H1 (cell line): ENCODE results near the gene TMEM63C. TPM values are rescaled to one million over a fixed set of nuclear protein-coding genes. Genes with fewer than 3 reads are reported as not detected.

ENCODE experiments used
- CTCF ChIA-PET: fragments of 300-600 bp; sonication (Branson Sonifier 250); formaldehyde crosslinking; loops from one replicate; lab custom pipeline; 2021; ENCODE audit not compliant: partially characterized antibody; lab: Charles Lee
- POLR2A ChIA-PET: fragments of 300-600 bp; sonication (Branson Sonifier 250); formaldehyde crosslinking; loops from one replicate; lab custom pipeline; 2021; ENCODE audit warnings: inconsistent platforms; ENCODE audit not compliant: partially characterized antibody; lab: Charles Lee
- DNase-seq, 2 experiments: peaks; one replicate each; pipeline versions ENCODE4 v3.0.0 to v3.0.0-alpha.2; 2010 to 2022; ENCODE audit warnings: low spot score in 2 of 2, low read depth in 1 of 2, mixed read lengths in 1 of 2
- FAIRE-seq: peaks from 2 replicates; lab custom pipeline; 2011; peaks lifted over from hg19 to GRCh38; lab: Jason Lieb, UNC
- H2AFZ ChIP-seq: 2 replicates; pipeline ENCODE4 v1.8.1; 2012; ENCODE audit warnings: low read length, inconsistent platforms
- H2AK5ac ChIP-seq: 2 replicates; pipeline ENCODE4 v1.6.1; 2013; ENCODE audit warnings: low read depth, low read length
- H2BK120ac ChIP-seq: replicated peaks from 2 replicates; pipeline ENCODE3; 2013; ENCODE audit warnings: low read depth, low read length, inconsistent platforms
- H2BK12ac ChIP-seq: 2 replicates; pipeline ENCODE4 v1.6.1; 2013; ENCODE audit warnings: low read depth, low read length
- H2BK15ac ChIP-seq: 2 replicates; pipeline ENCODE4 v1.6.1; 2013; ENCODE audit warnings: low read length
- H2BK20ac ChIP-seq: 2 replicates; pipeline ENCODE4 v1.6.1; 2013; ENCODE audit warnings: low read length
- H2BK5ac ChIP-seq: 2 replicates; pipeline ENCODE4 v1.6.1; 2013; ENCODE audit warnings: low read depth, low read length
- H3K14ac ChIP-seq: 2 replicates; pipeline ENCODE4 v1.6.1; 2013; ENCODE audit warnings: inconsistent platforms; ENCODE audit not compliant: insufficient read length
- H3K18ac ChIP-seq: 2 replicates; pipeline ENCODE4 v1.6.1; 2013; ENCODE audit warnings: low read length; ENCODE audit errors: extremely low read depth
- H3K23ac ChIP-seq: 2 replicates; pipeline ENCODE4 v1.6.1; 2013; ENCODE audit warnings: inconsistent platforms; ENCODE audit not compliant: insufficient read length
- H3K23me2 ChIP-seq: 2 replicates; pipeline ENCODE4 v1.6.1; 2013; ENCODE audit warnings: low read depth, low read length
- H3K27ac ChIP-seq: 2 replicates; pipeline ENCODE4 v1.6.1; 2011; ENCODE audit warnings: low read depth, low read length, inconsistent platforms
- H3K27me3 ChIP-seq, 4 experiments: replicated peaks in 1 of 4; 1 replicate in 1 of 4; 2 replicates in 3 of 4; pipeline versions ENCODE4 v1.6.1 to v1.8.1; 2011 to 2013; ENCODE audit warnings: low read length in 3 of 4, mild to moderate bottlenecking in 3 of 4, inconsistent platforms in 2 of 4, mixed read lengths in 2 of 4, moderate library complexity in 1 of 4; ENCODE audit not compliant: control insufficient read depth in 3 of 4, insufficient read depth in 3 of 4; ENCODE audit errors: extremely low read depth in 1 of 4
- H3K36me3 ChIP-seq, 4 experiments: 2 replicates each; pipeline versions ENCODE4 v1.6.1 to v1.8.1; 2011 to 2013; ENCODE audit warnings: mild to moderate bottlenecking in 4 of 4, low read length in 3 of 4, moderate library complexity in 2 of 4, control low read depth in 1 of 4, inconsistent platforms in 1 of 4; ENCODE audit not compliant: insufficient read depth in 4 of 4, control insufficient read depth in 2 of 4
- H3K4ac ChIP-seq: replicated peaks from 2 replicates; pipeline ENCODE3; 2013; ENCODE audit warnings: low read length, low read depth, mixed read lengths, inconsistent platforms; ENCODE audit not compliant: insufficient read length
- H3K4me1 ChIP-seq, 4 experiments: replicated peaks in 1 of 4; 1 replicate in 1 of 4; 2 replicates in 3 of 4; pipeline versions ENCODE4 v1.6.1 to v1.8.1; 2011 to 2013; ENCODE audit warnings: low read length in 3 of 4, inconsistent platforms in 2 of 4, mixed read lengths in 1 of 4; ENCODE audit not compliant: insufficient read depth in 4 of 4, control insufficient read depth in 3 of 4
- H3K4me2 ChIP-seq, 2 experiments: 2 replicates each; pipeline versions ENCODE4 v1.6.1 to v1.8.1; 2011 to 2013; ENCODE audit warnings: low read depth in 2 of 2, low read length in 2 of 2, control low read depth in 1 of 2, inconsistent platforms in 1 of 2, mild to moderate bottlenecking in 1 of 2; ENCODE audit not compliant: insufficient read depth in 1 of 2
- H3K4me3 ChIP-seq, 4 experiments: fragments of 200-600, 300-600 bp in 1 of 4; sonication (generic), shearing (Covaris generic), sonication (Bioruptor Twin) in 1 of 4; 2 replicates each; pipeline versions ENCODE4 v1.5.1 to v1.8.1; 2011 to 2016; ENCODE audit warnings: low read length in 4 of 4, low read depth in 3 of 4, control low read depth in 2 of 4, inconsistent platforms in 2 of 4, mild to moderate bottlenecking in 2 of 4, mixed read lengths in 1 of 4, moderate library complexity in 1 of 4; ENCODE audit not compliant: insufficient read depth in 2 of 4; ENCODE audit errors: extremely low read depth in 1 of 4
- H3K56ac ChIP-seq: replicated peaks from 2 replicates; pipeline ENCODE3; 2013; ENCODE audit warnings: low read depth, mild to moderate bottlenecking, mixed read lengths, low read length, inconsistent platforms; ENCODE audit not compliant: insufficient read length
- H3K79me1 ChIP-seq: 2 replicates; pipeline ENCODE4 v1.6.1; 2013; ENCODE audit warnings: low read depth, low read length, control low read depth
- H3K79me2 ChIP-seq, 2 experiments: 2 replicates each; pipeline versions ENCODE4 v1.6.1 to v1.8.1; 2012 to 2013; ENCODE audit warnings: low read length in 2 of 2, mild to moderate bottlenecking in 2 of 2, inconsistent platforms in 1 of 2; ENCODE audit not compliant: insufficient read depth in 2 of 2, control insufficient read depth in 1 of 2
- H3K9ac ChIP-seq, 4 experiments: replicated peaks in 1 of 4; 1 replicate in 1 of 4; 2 replicates in 3 of 4; pipeline versions ENCODE4 v1.6.1 to v1.8.1; 2011 to 2013; ENCODE audit warnings: low read depth in 3 of 4, low read length in 3 of 4, control low read depth in 2 of 4, mild to moderate bottlenecking in 2 of 4, moderate library complexity in 2 of 4, inconsistent platforms in 1 of 4; ENCODE audit errors: extremely low read depth in 1 of 4
- H3K9me3 ChIP-seq, 2 experiments: 2 replicates each; pipeline versions ENCODE4 v1.6.1 to v1.8.1; 2012 to 2013; ENCODE audit warnings: mild to moderate bottlenecking in 2 of 2, moderate library complexity in 2 of 2, control low read depth in 1 of 2, inconsistent platforms in 1 of 2, low read depth in 1 of 2, low read length in 1 of 2, mixed read lengths in 1 of 2; ENCODE audit not compliant: insufficient read depth in 2 of 2
- H4K20me1 ChIP-seq, 2 experiments: replicated peaks in 1 of 2; 2 replicates each; pipeline versions ENCODE3 to v1.8.1; 2011 to 2013; ENCODE audit warnings: inconsistent platforms in 2 of 2, low read length in 2 of 2, mild to moderate bottlenecking in 1 of 2; ENCODE audit not compliant: insufficient read depth in 2 of 2, control insufficient read depth in 1 of 2
- H4K5ac ChIP-seq: 2 replicates; pipeline ENCODE4 v1.6.1; 2013; ENCODE audit warnings: low read length, low read depth, mixed read lengths, inconsistent platforms; ENCODE audit not compliant: insufficient read length
- H4K8ac ChIP-seq: 2 replicates; pipeline ENCODE4 v1.8.0; 2013; ENCODE audit warnings: mild to moderate bottlenecking, moderate library complexity, low read length, inconsistent platforms; ENCODE audit not compliant: insufficient read depth; ENCODE audit errors: extremely low read depth
- H4K91ac ChIP-seq: replicated peaks from 2 replicates; pipeline ENCODE3; 2013; ENCODE audit warnings: low read length, mixed read lengths, inconsistent platforms; ENCODE audit not compliant: insufficient read length
- CBX5 ChIP-seq: fragments of 300-800, 300-1000 bp; sonication (generic); IDR thresholded peaks from 2 replicates; pipeline ENCODE4 v1.7.1; 2016; ENCODE audit warnings: antibody characterized with exemption, low read length, low read depth
- CHD1 ChIP-seq: IDR thresholded peaks from 2 replicates; pipeline ENCODE4 v1.6.1; 2012; ENCODE audit warnings: low read depth, low read length, improper control_type of control experiment
- EP300 ChIP-seq, 2 experiments: IDR thresholded peaks; 1 replicate in 1 of 2; 2 replicates in 1 of 2; pipeline ENCODE4 v1.6.1; 2011 to 2012; ENCODE audit warnings: low read depth in 2 of 2, low read length in 2 of 2, mild to moderate bottlenecking in 2 of 2, borderline replicate concordance in 1 of 2, inconsistent platforms in 1 of 2, moderate library complexity in 1 of 2
- GABPA ChIP-seq: IDR thresholded peaks from 2 replicates; pipeline ENCODE4 v1.6.1; 2011; ENCODE audit warnings: mild to moderate bottlenecking, low read length, moderate library complexity, borderline replicate concordance; ENCODE audit not compliant: insufficient read depth
- MAFK ChIP-seq: IDR thresholded peaks from 2 replicates; pipeline ENCODE4 v1.6.1; 2012; ENCODE audit warnings: low read depth, mild to moderate bottlenecking, improper control_type of control experiment, low read length
- POU5F1 ChIP-seq: IDR thresholded peaks from 2 replicates; pipeline ENCODE4 v1.6.1; 2011; ENCODE audit warnings: low read depth, mild to moderate bottlenecking, low read length, moderate library complexity
- RXRA ChIP-seq: IDR thresholded peaks from 2 replicates; pipeline ENCODE4 v1.6.1; 2011; ENCODE audit warnings: low read depth, mild to moderate bottlenecking, low read length, moderate library complexity; ENCODE audit not compliant: insufficient read depth
- SIRT6 ChIP-seq: IDR thresholded peaks from one replicate; pipeline ENCODE4 v1.7.1; 2012; ENCODE audit warnings: low read length, inconsistent platforms
- TBP ChIP-seq: IDR thresholded peaks from 2 replicates; pipeline ENCODE4 v1.6.1; 2011; ENCODE audit warnings: low read depth, low read length, improper control_type of control experiment
- WGBS, 2 experiments: shearing (Covaris generic) in 1 of 2; methylation state at CpG; one replicate each; pipeline versions ENCODE4 v1.1.6 to v1.1.7; 2013 to 2015; ENCODE audit warnings: low lambda C conversion rate in 2 of 2, mixed read lengths in 2 of 2, inconsistent platforms in 1 of 2, low coverage in 1 of 2, missing lambda C conversion rate in 1 of 2; ENCODE audit not compliant: insufficient replicate concordance in 2 of 2, insufficient coverage in 1 of 2, insufficient read length in 1 of 2; ENCODE audit errors: extremely low coverage in 1 of 2, missing lambda C conversion rate in 1 of 2; 5-methylcytosine and 5-hydroxymethylcytosine counted together
- polyA plus RNA-seq, 7 experiments: library from polyadenylated mRNA; depleted of rRNA in 3 of 7; stranded (reverse) in 5 of 7; unstranded in 2 of 7; fragments of >200 nt in 5 of 7; fragments of 200-250 nt in 2 of 7; gene quantifications; 1 replicate in 5 of 7; 2 replicates in 1 of 7; 4 replicates in 1 of 7; pipeline versions ENCODE4 v1.2.1 to v1.2.3, GENCODE V29; 2011 to 2013; ENCODE audit warnings: missing spikeins in 2 of 7, mixed read lengths in 2 of 7
- total RNA-seq: library from RNA; stranded (reverse); fragmentation: NEBNext Ultra II Directional; extraction: Animal tissue kit (Norgen Biotek cat#: 25700); gene quantifications from 2 replicates; pipeline ENCODE4 v1.2.1, GENCODE V29; 2021

The TMEM63C gene
- total and polyA plus RNA-seq, 2 of the 8 experiments (the other 6 are each of a cell fraction or from before 2014, with no cell fraction given): 3.0 to 7.6 TPM

GRCh38 chr14:77155083-77155482 is 26.5 kb upstream of the TMEM63C start:
- Histone ChIP-seq H2BK12ac (0 out of 2 replicates have a peak overlapping the region, but pooled peaks have one; percentile 6), H4K91ac (no peak overlapping the region), H2AFZ (no peak overlapping the region), H3K56ac (no peak overlapping the region), H3K18ac (peak overlapping the region; percentile 13; the same call in 1 of the 2 replicates), H3K23ac (no peak overlapping the region), H3K9me3 (no peaks in the 10 kb centered on the region), H2BK20ac (no peak overlapping the region), H3K36me3 (no peaks in the 10 kb centered on the region), H2BK5ac (no peak overlapping the region), H4K5ac (no peak overlapping the region), H2AK5ac (no peak overlapping the region), H3K14ac (no peak overlapping the region), H3K79me1 (no peaks in the 10 kb centered on the region), H3K27ac (no peak overlapping the region), H2BK120ac (no peak overlapping the region), H3K4me3 (no peak overlapping the region), H3K4me2 (no peak overlapping the region), H4K8ac (no peak overlapping the region; the same call in 1 of the 2 replicates), H4K20me1 (peaks cover 0 to 2% of the 10 kb centered on the region in 2 experiments), H3K4me1 (peaks cover 4 to 30% (median 15%) of the 10 kb centered on the region in 4 experiments), H3K27me3 (no peaks in the 10 kb centered on the region; a peak in 1 of 7 replicates), H2BK15ac (0 out of 2 replicates have a peak overlapping the region, but pooled peaks have one; percentile 74), H3K4ac (no peak overlapping the region), H3K23me2 (peaks cover 4% of the 10 kb centered on the region), H3K79me2 (no peaks in the 10 kb centered on the region), H3K9ac (no peak overlapping the region)
- CTCF ChIA-PET: interaction anchor here (0.9 to 52.5 kb wide), 16 partner anchors 8 to 160 kb away, joined by 3 to 1490 read pairs (median 6); partner anchors contain the start of genes CIPC, TMEM63C and ZDHHC22
- POLR2A ChIA-PET: interaction anchor here (1.1 kb wide), 1 partner anchor 19 kb away, joined by 4 read pairs; no protein-coding TSS in a partner anchor
- 70% methylated on average over 1 of the region's 2 CpGs; no CpG with 5 or more reads in 1 of the 2 experiments for WGBS, 2 experiments
- no peak for FAIRE-seq
- no peak for DNase-seq
- TF ChIP-seq MAFK (no peak), CHD1 (no peak), CBX5 (no peak), POU5F1 (no peak), GABPA (no peak), SIRT6 (no peak), EP300 (IDR thresholded peaks at IDR 0.05; ENCODE audit: borderline replicate concordance in 1 of 2, low read depth in 2 of 2, low read length in 2 of 2) (no peak), RXRA (no peak), TBP (no peak)
